ENCODE data around the gene EPHX1.

DNA sequence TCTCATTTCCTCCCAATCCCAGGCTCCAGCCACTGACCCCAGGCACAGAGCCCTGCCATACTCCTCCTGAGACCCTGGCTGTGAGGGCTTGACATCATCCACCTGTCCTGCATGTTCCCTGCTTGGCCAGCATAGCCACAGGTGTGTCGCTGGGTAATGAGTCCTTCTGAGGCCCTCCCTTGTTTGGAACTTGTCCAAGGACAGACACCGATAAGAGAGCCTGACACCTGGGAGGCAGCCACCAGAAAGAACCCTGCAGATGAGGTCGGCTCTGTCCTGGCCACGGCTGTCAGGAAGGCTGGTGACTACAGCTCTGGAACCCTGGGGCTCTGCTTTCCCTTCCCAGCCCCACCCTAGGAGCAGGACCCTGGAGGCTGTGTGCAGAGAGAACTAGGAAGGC is 37.7 kb downstream of the EPHX1 start:
- TF ChIP-seq, protein P1, sequence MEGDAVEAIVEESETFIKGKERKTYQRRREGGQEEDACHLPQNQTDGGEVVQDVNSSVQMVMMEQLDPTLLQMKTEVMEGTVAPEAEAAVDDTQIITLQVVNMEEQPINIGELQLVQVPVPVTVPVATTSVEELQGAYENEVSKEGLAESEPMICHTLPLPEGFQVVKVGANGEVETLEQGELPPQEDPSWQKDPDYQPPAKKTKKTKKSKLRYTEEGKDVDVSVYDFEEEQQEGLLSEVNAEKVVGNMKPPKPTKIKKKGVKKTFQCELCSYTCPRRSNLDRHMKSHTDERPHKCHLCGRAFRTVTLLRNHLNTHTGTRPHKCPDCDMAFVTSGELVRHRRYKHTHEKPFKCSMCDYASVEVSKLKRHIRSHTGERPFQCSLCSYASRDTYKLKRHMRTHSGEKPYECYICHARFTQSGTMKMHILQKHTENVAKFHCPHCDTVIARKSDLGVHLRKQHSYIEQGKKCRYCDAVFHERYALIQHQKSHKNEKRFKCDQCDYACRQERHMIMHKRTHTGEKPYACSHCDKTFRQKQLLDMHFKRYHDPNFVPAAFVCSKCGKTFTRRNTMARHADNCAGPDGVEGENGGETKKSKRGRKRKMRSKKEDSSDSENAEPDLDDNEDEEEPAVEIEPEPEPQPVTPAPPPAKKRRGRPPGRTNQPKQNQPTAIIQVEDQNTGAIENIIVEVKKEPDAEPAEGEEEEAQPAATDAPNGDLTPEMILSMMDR (IDR thresholded peaks at IDR 0.05): no peak
- TF ChIP-seq POLR2A (IDR thresholded peaks at IDR 0.05) (no peak), EP300 (IDR thresholded peaks at IDR 0.05) (no peak)

Measured in upper lobe of left lung (tissue), 4 donors.